Measurements from ENCODE around the gene SORCS3. TPM values are rescaled to one million over a fixed set of nuclear protein-coding genes. Genes with fewer than 3 reads are reported as not detected.

The SORCS3 gene
- total RNA-seq, 4 donors from 2014 or later = not detected

- Histone ChIP-seq H3K4me3 (replicated peaks in 1 of 3) (no peak overlapping the region), H3K9me3 (no peaks in the 10 kb centered on the region), H3K27ac (no peak overlapping the region), H3K4me1 (no peaks in the 10 kb centered on the region), H3K36me3 (no peaks in the 10 kb centered on the region), H3K27me3 (no peaks in the 10 kb centered on the region)
- TF ChIP-seq POLR2A (IDR thresholded peaks at IDR 0.05) = no peak
- no peak for TF ChIP-seq CTCF (IDR thresholded peaks at IDR 0.05)
- WGBS, 2 donors = 63 to 76% methylated on average over 2 of the region's 2 CpGs
- intact Hi-C loops (cut with DNase I) = no loop called here
- DNase-seq = no peak
These were observed 369.5 kb downstream of the SORCS3 start for GRCh38 chr10:105010411-105011121.

- intact Hi-C loops (cut with DNase I) = no loop called here
- 44 to 80% methylated on average over 2 of the region's 2 CpGs for WGBS, 2 donors
These were observed 376.0 kb downstream of the SORCS3 start for GRCh38 chr10:105017116-105017515.

GRCh38 chr10:105017691-105018090 lies 376.6 kb downstream of the SORCS3 start:
- no peak overlapping the region for H3K4me3 ChIP-seq (replicated peaks in 1 of 3)
- no peaks in the 10 kb centered on the region for H3K4me1 ChIP-seq
- H3K27me3 ChIP-seq = no peaks in the 10 kb centered on the region
- H3K27ac ChIP-seq = no peak overlapping the region
- no peaks in the 10 kb centered on the region for H3K9me3 ChIP-seq
- TF ChIP-seq POLR2A (IDR thresholded peaks at IDR 0.05) = no peak
- no peak for TF ChIP-seq CTCF (IDR thresholded peaks at IDR 0.05)
- intact Hi-C loops (cut with DNase I) = no loop called here
- no peaks in the 10 kb centered on the region for H3K36me3 ChIP-seq
- DNase-seq = no peak

More at GRCh38 chr10:105017116-105017515, 376.0 kb downstream of the SORCS3 start:
- H3K27ac ChIP-seq = no peak overlapping the region
- H3K4me1 ChIP-seq = no peaks in the 10 kb centered on the region
- no peaks in the 10 kb centered on the region for H3K9me3 ChIP-seq
- no peaks in the 10 kb centered on the region for H3K36me3 ChIP-seq
- DNase-seq = no peak
- H3K27me3 ChIP-seq = no peaks in the 10 kb centered on the region
- no peak overlapping the region for H3K4me3 ChIP-seq (replicated peaks in 1 of 3)
- no peak for TF ChIP-seq POLR2A (IDR thresholded peaks at IDR 0.05)
- TF ChIP-seq CTCF (IDR thresholded peaks at IDR 0.05) = no peak

- Histone ChIP-seq H3K36me3 (no peaks in the 10 kb centered on the region), H3K9me3 (no peaks in the 10 kb centered on the region), H3K27me3 (no peaks in the 10 kb centered on the region), H3K4me3 (replicated peaks in 1 of 3) (no peak overlapping the region), H3K27ac (no peak overlapping the region), H3K4me1 (no peaks in the 10 kb centered on the region)
- intact Hi-C loops (cut with DNase I) = no loop called here
- WGBS, 2 donors = 51 to 53% methylated on average over 6 of the region's 6 CpGs
- TF ChIP-seq CTCF (IDR thresholded peaks at IDR 0.05) (no peak), POLR2A (IDR thresholded peaks at IDR 0.05) (no peak)
- DNase-seq = no peak
These were observed 382.4 kb downstream of the SORCS3 start for GRCh38 chr10:105023211-105024111.

GRCh38 chr10:105024184-105024583 lies 383.1 kb downstream of the SORCS3 start:
- no peak for TF ChIP-seq POLR2A (IDR thresholded peaks at IDR 0.05)
- TF ChIP-seq CTCF (IDR thresholded peaks at IDR 0.05) = no peak
- DNase-seq = no peak
- no peaks in the 10 kb centered on the region for H3K36me3 ChIP-seq
- no peak overlapping the region for H3K27ac ChIP-seq
- no peaks in the 10 kb centered on the region for H3K4me1 ChIP-seq
- intact Hi-C loops (cut with DNase I) = no loop called here
- no peak overlapping the region for H3K4me3 ChIP-seq (replicated peaks in 1 of 3)
- no peaks in the 10 kb centered on the region for H3K27me3 ChIP-seq
- H3K9me3 ChIP-seq = no peaks in the 10 kb centered on the region
